H4 (cell line): ENCODE data around the gene KIF25. TPM values are rescaled to one million over a fixed set of nuclear protein-coding genes. Genes with fewer than 3 reads are reported as not detected.

ENCODE experiments used
- DNase-seq: peaks from one replicate; pipeline ENCODE4 v3.0.0-alpha.2; 2015; ENCODE audit warnings: low spot score
- total RNA-seq: library from RNA; depleted of rRNA; stranded (reverse); fragments of >200 nt; shearing (Covaris generic); gene quantifications from 2 replicates; pipeline ENCODE4 v1.2.3, GENCODE V29; 2014

The KIF25 gene
- total RNA-seq, 1 experiment from 2014 or later: 2.3 TPM

GRCh38 chr6:168035098-168035660, 37.7 kb downstream of the KIF25 start:
- peak; percentile 25 for DNase-seq

GRCh38 chr6:168035661-168036545, 38.4 kb downstream of the KIF25 start:
- DNase-seq: peak; percentile 64

- no peak for DNase-seq
Measured at GRCh38 chr6:168037242-168037641, 39.8 kb downstream of the KIF25 start.

- no peak for DNase-seq
Measured at GRCh38 chr6:168037856-168038255, 40.4 kb downstream of the KIF25 start.

- no peak for DNase-seq
Measured at GRCh38 chr6:168038576-168039140, 41.2 kb downstream of the KIF25 start.

- no peak for DNase-seq
Measured at GRCh38 chr6:168039301-168039700, 41.8 kb downstream of the KIF25 start.

- no peak for DNase-seq
Measured at GRCh38 chr6:168039849-168040248, 42.4 kb downstream of the KIF25 start.

GRCh38 chr6:168040856-168041496, 43.5 kb downstream of the KIF25 start:
- no peak for DNase-seq

- DNase-seq: no peak
Measured at GRCh38 chr6:168041928-168042327, 44.5 kb downstream of the KIF25 start.

GRCh38 chr6:168042426-168043192, 45.1 kb downstream of the KIF25 start:
- no peak for DNase-seq

GRCh38 chr6:168043193-168043847, 45.8 kb downstream of the KIF25 start:
- DNase-seq: no peak

GRCh38 chr6:168043848-168044415, 46.5 kb downstream of the KIF25 start:
- no peak for DNase-seq

- DNase-seq: no peak
Measured at GRCh38 chr6:168044521-168045130, 47.2 kb downstream of the KIF25 start.

- DNase-seq: no peak
Measured at GRCh38 chr6:168045141-168045691, 47.7 kb downstream of the KIF25 start.

- no peak for DNase-seq
Measured at GRCh38 chr6:168045706-168046620, 48.5 kb downstream of the KIF25 start.

GRCh38 chr6:168046696-168047095, 49.2 kb downstream of the KIF25 start:
- DNase-seq: no peak

- no peak for DNase-seq
Measured at GRCh38 chr6:168047841-168048723, 50.6 kb downstream of the KIF25 start.

- no peak for DNase-seq
Measured at GRCh38 chr6:168048724-168049025, 51.2 kb downstream of the KIF25 start.
